Karpas-422 (cell line): ENCODE results near the gene ADGRF4. TPM values are rescaled to one million over a fixed set of nuclear protein-coding genes. Genes with fewer than 3 reads are reported as not detected.

ENCODE experiments used
- DNase-seq: peaks from one replicate; pipeline ENCODE4 v3.0.0-alpha.2; 2015
- H2AFZ ChIP-seq: fragments of 200-600 bp; sonication (generic); 2 replicates; pipeline ENCODE4 v1.6.1; 2014; ENCODE audit warnings: antibody characterized with exemption, low read length, mixed read lengths
- H3K27ac ChIP-seq: fragments of 200-600 bp; sonication (generic); 2 replicates; pipeline ENCODE4 v1.5.1; 2014; ENCODE audit warnings: mild to moderate bottlenecking, low read length, moderate library complexity
- H3K27me3 ChIP-seq: fragments of 200-600 bp; sonication (generic); 2 replicates; pipeline ENCODE4 v1.6.1; 2014; ENCODE audit warnings: low read length, mixed read lengths
- H3K36me3 ChIP-seq: fragments of 200-600 bp; sonication (generic); 2 replicates; pipeline ENCODE4 v1.6.1; 2014; ENCODE audit warnings: low read length, mixed read lengths; ENCODE audit not compliant: insufficient read depth
- H3K4me1 ChIP-seq: fragments of 200-600 bp; sonication (generic); 2 replicates; pipeline ENCODE4 v1.6.1; 2014; ENCODE audit warnings: mild to moderate bottlenecking, low read length, mixed read lengths
- H3K4me2 ChIP-seq: fragments of 200-600 bp; sonication (generic); 2 replicates; pipeline ENCODE4 v1.6.1; 2014; ENCODE audit warnings: low read length, low read depth, mild to moderate bottlenecking; ENCODE audit not compliant: poor library complexity, severe bottlenecking
- H3K4me3 ChIP-seq: fragments of 200-600 bp; sonication (generic); 2 replicates; pipeline ENCODE4 v1.5.1; 2014; ENCODE audit warnings: mild to moderate bottlenecking, antibody characterized with exemption, low read length, mixed read lengths
- H3K79me2 ChIP-seq: fragments of 200-600 bp; sonication (generic); 2 replicates; pipeline ENCODE4 v1.6.1; 2014; ENCODE audit warnings: mild to moderate bottlenecking, low read length, mixed read lengths
- H3K9ac ChIP-seq: fragments of 200-600 bp; sonication (generic); 2 replicates; pipeline ENCODE4 v1.6.0; 2014; ENCODE audit warnings: low read length
- H3K9me2 ChIP-seq: fragments of 200-600 bp; sonication (generic), shearing (Covaris generic); replicated peaks from 2 replicates; pipeline ENCODE4 v1.6.0; 2014; ENCODE audit warnings: mild to moderate bottlenecking, low read length, moderate library complexity; ENCODE audit not compliant: insufficient read depth
- H3K9me3 ChIP-seq: fragments of 300-700, 200-600 bp; sonication (generic); 2 replicates; pipeline ENCODE4 v1.6.1; 2014; ENCODE audit warnings: low read length, mixed read lengths
- H4K20me1 ChIP-seq: fragments of 200-600 bp; sonication (generic); 2 replicates; pipeline ENCODE4 v1.6.1; 2014; ENCODE audit warnings: mild to moderate bottlenecking, antibody characterized with exemption, low read length, low read depth; ENCODE audit not compliant: insufficient read depth
- total RNA-seq: library from RNA; depleted of rRNA; stranded (reverse); fragments of >200 nt; shearing (Covaris generic); gene quantifications from 2 replicates; pipeline ENCODE4 v1.2.3, GENCODE V29; 2014; ENCODE audit warnings: low replicate concordance; rRNA removed

ADGRF4 gene, protein sequence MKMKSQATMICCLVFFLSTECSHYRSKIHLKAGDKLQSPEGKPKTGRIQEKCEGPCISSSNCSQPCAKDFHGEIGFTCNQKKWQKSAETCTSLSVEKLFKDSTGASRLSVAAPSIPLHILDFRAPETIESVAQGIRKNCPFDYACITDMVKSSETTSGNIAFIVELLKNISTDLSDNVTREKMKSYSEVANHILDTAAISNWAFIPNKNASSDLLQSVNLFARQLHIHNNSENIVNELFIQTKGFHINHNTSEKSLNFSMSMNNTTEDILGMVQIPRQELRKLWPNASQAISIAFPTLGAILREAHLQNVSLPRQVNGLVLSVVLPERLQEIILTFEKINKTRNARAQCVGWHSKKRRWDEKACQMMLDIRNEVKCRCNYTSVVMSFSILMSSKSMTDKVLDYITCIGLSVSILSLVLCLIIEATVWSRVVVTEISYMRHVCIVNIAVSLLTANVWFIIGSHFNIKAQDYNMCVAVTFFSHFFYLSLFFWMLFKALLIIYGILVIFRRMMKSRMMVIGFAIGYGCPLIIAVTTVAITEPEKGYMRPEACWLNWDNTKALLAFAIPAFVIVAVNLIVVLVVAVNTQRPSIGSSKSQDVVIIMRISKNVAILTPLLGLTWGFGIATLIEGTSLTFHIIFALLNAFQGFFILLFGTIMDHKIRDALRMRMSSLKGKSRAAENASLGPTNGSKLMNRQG
- not detected in 2 replicates for total RNA-seq

DNA sequence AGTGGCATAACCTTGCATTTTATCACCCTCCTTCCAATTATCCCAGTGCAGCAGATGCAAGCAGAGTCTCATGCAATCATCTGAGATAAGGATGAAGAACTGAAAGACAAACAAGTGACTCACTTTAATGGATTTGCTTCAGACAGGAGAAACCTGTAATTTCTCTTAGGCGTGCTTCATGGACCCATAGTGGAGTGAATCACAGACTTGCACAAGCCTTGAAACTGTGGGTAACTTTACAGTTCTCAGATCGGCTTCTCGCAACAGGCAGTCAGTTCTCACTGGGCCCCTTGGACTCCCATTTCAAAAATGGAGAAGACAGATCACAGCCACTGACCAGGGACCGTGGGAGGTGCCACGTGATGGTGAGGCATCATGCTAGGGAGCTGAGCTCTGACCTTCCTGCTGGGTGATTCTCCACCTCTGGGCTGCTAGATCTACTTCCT, at the start of gene ADGRF4:
Gene ADGRF4 (plus strand): TSS at position 239 of the 446 bp plus-strand sequence. CDS start 8,666 bp downstream, outside the sequence.
- Histone ChIP-seq H3K79me2 (no peaks in the 10 kb centered on the region), H3K4me3 (no peak within 1 kb of the TSS), H3K9me3 (no peaks in the 10 kb centered on the region), H3K27me3 (no peaks in the 10 kb centered on the region), H3K9me2 (no peaks in the 10 kb centered on the region), H3K9ac (no peak within 1 kb of the TSS), H3K4me1 (no peaks in the 10 kb centered on the region), H3K27ac (no peak within 1 kb of the TSS), H4K20me1 (no peaks in the 10 kb centered on the region), H3K4me2 (no peak within 1 kb of the TSS), H2AFZ (no peak within 1 kb of the TSS), H3K36me3 (no peaks in the 10 kb centered on the region)
- no peak for DNase-seq

DNA sequence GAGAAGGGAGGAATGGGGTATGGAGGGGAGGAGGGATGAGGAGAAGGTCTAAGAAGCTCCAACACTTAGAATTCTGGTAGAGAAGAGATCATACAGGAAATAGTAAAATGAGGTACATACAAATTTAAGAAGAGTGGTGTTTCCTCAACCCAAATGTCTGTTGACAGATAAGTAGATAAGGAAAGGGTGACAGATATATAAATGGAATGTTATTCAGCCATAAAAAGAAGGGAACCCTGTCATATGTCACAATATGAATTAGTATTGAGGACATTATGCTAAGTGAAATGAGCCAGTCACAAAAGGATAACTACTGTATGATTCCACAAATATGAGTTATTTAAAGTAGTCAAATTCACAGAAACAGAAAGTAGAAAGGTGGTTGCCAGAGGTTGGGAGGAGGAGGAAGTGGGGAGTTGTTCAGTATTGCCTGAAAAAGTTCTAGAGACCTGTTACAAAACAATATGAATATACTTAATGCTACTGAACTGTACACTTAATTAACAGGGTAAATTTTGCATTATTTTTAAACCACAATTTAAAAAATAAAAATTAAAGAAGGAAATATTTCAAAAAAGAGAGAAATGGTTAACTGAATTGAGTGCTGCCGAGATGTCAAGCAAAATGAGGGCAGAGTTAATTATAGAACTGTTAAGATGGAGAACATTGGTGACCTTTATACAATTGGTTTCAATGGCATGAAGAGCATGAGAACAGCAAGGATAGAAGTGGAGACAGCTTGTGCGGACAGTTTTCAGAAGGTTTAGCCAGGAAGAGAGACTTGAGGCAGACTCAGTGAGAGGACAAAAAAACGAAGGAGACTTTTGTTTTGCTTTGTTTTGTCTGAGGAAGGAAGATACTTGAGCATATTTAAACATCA, 47.6 kb upstream of the ADGRF4 start:
- Histone ChIP-seq H3K9me3 (no peaks in the 10 kb centered on the region), H3K27ac (no peak overlapping the region), H3K4me1 (no peaks in the 10 kb centered on the region), H3K4me3 (no peak overlapping the region), H3K9ac (no peak overlapping the region), H2AFZ (no peak overlapping the region), H3K4me2 (no peak overlapping the region), H3K36me3 (no peaks in the 10 kb centered on the region), H3K27me3 (no peaks in the 10 kb centered on the region), H3K9me2 (no peaks in the 10 kb centered on the region), H3K79me2 (no peaks in the 10 kb centered on the region), H4K20me1 (no peaks in the 10 kb centered on the region)
- no peak for DNase-seq

DNA sequence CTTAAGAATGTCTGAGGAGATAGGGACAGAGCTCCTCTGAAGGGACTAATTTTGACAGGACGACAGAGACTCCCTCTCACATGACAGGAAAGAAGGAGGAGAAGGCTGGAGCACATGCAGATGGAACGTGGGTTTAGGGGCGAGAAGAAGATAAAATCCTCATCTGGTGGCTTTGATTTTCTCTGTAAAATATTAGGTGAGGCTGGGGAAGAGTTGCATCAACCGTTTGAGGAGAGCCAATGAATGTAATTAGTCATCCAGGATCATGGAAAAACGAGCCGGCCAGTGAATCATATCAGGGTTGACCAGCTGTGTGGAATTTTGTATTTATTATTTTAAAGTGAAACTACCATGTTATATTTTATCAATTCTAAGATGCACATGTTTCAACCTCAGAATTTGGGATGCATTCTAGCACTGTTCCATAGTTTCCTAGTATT, 46.9 kb upstream of the ADGRF4 start:
- no peaks in the 10 kb centered on the region for H3K79me2 ChIP-seq
- no peak for DNase-seq
- no peak overlapping the region for H3K4me2 ChIP-seq
- no peak overlapping the region for H3K9ac ChIP-seq
- no peaks in the 10 kb centered on the region for H3K9me3 ChIP-seq
- H3K36me3 ChIP-seq = no peaks in the 10 kb centered on the region
- H3K4me3 ChIP-seq = no peak overlapping the region
- H4K20me1 ChIP-seq = no peaks in the 10 kb centered on the region
- H3K9me2 ChIP-seq = no peaks in the 10 kb centered on the region
- no peak overlapping the region for H2AFZ ChIP-seq
- no peaks in the 10 kb centered on the region for H3K27me3 ChIP-seq
- H3K27ac ChIP-seq = no peak overlapping the region
- no peaks in the 10 kb centered on the region for H3K4me1 ChIP-seq

DNA sequence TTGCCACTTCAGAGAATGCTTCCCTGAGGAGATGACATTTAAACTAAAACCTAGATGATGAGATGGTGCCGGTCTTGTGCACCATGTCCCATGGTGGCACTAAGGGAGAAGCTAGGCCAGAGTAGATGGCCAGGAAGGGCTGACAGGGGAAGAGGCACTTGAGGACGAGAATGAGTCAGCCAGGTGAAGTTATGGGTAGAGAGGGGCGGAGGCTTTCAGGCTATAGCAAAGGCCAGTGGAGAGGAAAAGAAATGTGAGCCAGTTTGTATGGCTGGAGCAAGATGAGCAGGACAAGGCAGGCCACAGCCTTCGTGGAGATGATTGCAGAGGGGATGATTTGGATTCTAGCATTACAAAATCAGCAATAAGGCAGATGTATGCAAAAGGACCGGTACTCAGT, 44.7 kb upstream of the ADGRF4 start:
- peaks cover 9% of the 10 kb centered on the region for H3K4me1 ChIP-seq
- H3K4me2 ChIP-seq = no peak overlapping the region
- no peak overlapping the region for H3K4me3 ChIP-seq
- no peaks in the 10 kb centered on the region for H4K20me1 ChIP-seq
- no peak overlapping the region for H3K27ac ChIP-seq
- no peaks in the 10 kb centered on the region for H3K79me2 ChIP-seq
- H3K9me2 ChIP-seq = no peaks in the 10 kb centered on the region
- H3K9ac ChIP-seq = no peak overlapping the region
- no peak for DNase-seq
- no peaks in the 10 kb centered on the region for H3K27me3 ChIP-seq
- H3K36me3 ChIP-seq = no peaks in the 10 kb centered on the region
- H3K9me3 ChIP-seq = no peaks in the 10 kb centered on the region
- no peak overlapping the region for H2AFZ ChIP-seq

DNA sequence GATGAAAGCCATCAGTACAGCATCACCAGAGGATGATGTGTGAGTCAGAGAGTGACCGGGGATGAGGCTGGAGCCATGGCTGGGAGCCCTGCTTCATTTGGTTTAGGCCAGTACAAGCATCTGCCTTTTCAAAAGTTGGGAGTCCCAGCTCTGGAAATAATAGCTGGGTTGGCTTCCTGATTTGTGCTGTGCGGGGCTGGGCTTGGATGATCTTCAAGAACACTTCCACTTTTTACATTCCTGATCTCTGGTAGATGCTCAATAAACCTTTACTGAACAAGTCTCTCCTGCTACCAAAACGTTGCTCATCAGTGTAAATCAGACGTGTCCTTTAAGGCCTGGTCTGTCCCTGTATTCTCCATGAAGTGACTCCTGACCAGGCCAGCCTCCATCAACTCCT, 44.1 kb upstream of the ADGRF4 start:
- Histone ChIP-seq H3K9me3 (no peaks in the 10 kb centered on the region), H3K4me3 (no peak overlapping the region), H3K4me2 (no peak overlapping the region), H2AFZ (no peak overlapping the region), H4K20me1 (no peaks in the 10 kb centered on the region), H3K27ac (no peak overlapping the region), H3K27me3 (no peaks in the 10 kb centered on the region), H3K79me2 (no peaks in the 10 kb centered on the region), H3K9me2 (no peaks in the 10 kb centered on the region), H3K9ac (no peak overlapping the region), H3K36me3 (no peaks in the 10 kb centered on the region), H3K4me1 (peaks cover 9% of the 10 kb centered on the region)
- no peak for DNase-seq

DNA sequence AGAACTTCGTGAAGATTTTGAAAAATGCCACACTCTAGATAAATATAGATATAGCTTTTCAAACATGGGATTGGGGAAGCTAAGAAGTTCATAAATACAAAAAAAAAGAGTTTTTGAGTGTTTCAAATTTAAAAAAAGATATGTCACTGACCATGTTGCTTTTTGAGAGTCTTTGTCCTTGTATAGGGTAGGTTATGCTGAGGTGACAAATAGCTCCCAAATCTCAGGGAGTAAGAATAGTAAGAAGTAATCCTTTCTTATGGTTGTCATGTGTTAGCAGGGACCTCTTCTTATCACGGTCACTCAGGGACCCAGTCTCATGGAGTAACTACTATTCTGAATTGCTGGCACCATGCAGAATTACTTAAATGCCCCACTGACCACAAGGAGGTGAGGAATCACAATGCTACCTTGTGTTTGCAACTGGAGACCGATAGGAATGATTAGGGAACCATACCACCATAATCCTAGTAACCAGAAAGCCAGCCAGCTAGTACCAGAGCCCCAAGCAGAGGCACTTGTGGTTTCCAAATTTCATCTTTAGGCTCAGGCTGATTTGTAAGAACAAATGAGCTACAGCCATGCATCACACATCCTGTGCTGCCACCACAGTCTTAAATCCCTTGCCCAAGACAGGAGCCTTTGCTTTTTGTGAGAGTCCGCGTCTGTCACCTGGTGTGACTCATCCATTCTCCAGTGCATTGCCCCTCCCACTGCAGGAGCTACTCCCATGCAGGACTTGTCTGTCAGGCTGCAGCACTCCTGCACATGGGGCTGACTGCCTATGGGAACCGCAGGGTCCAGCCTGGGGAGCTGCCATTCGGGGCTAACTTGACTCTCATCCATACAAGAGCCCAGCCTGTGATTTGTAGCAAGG, 42.4 kb upstream of the ADGRF4 start:
- Histone ChIP-seq H3K4me2 (no peak overlapping the region), H3K9me3 (no peaks in the 10 kb centered on the region), H3K36me3 (no peaks in the 10 kb centered on the region), H3K9ac (no peak overlapping the region), H3K27me3 (no peaks in the 10 kb centered on the region), H4K20me1 (no peaks in the 10 kb centered on the region), H3K27ac (no peak overlapping the region), H2AFZ (no peak overlapping the region), H3K9me2 (no peaks in the 10 kb centered on the region), H3K79me2 (no peaks in the 10 kb centered on the region), H3K4me3 (no peak overlapping the region), H3K4me1 (peaks cover 9% of the 10 kb centered on the region)
- no peak for DNase-seq

DNA sequence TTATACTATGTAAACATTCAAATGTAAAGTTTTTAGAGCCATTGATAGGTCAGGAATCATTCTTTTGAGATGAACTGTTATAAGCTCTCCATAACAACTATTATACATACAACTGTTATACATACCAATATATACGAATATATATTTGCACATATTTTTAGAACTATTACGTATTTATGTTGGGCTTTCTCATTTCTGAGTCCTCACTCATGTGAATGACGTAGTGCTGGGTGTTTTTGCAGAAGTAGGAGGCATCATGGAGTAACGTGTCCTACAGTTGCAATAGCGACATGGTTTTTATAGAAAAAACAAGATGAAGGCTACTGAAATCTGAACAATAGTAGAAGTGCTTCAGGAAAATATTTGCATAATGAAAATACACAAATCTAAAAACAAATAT, 36.4 kb upstream of the ADGRF4 start:
- no peaks in the 10 kb centered on the region for H3K9me3 ChIP-seq
- H2AFZ ChIP-seq = no peak overlapping the region
- H3K4me1 ChIP-seq = peaks cover 9% of the 10 kb centered on the region
- H3K27me3 ChIP-seq = no peaks in the 10 kb centered on the region
- no peaks in the 10 kb centered on the region for H3K79me2 ChIP-seq
- no peaks in the 10 kb centered on the region for H3K36me3 ChIP-seq
- H3K9ac ChIP-seq = no peak overlapping the region
- H4K20me1 ChIP-seq = no peaks in the 10 kb centered on the region
- no peak overlapping the region for H3K27ac ChIP-seq
- no peak overlapping the region for H3K4me2 ChIP-seq
- H3K9me2 ChIP-seq = no peaks in the 10 kb centered on the region
- no peak for DNase-seq
- H3K4me3 ChIP-seq = no peak overlapping the region
